GM21526 (cell line): ENCODE data around the gene CRYBA2.

Experiments used
- ATAC-seq: cut with Tn5 transposase; IDR thresholded peaks from one replicate; pipeline ENCODE4 v1.9.1; 2021; ENCODE audit warnings: moderate library complexity; ENCODE audit not compliant: unreplicated experiment, low FRiP score

Gene CRYBA2

DNA sequence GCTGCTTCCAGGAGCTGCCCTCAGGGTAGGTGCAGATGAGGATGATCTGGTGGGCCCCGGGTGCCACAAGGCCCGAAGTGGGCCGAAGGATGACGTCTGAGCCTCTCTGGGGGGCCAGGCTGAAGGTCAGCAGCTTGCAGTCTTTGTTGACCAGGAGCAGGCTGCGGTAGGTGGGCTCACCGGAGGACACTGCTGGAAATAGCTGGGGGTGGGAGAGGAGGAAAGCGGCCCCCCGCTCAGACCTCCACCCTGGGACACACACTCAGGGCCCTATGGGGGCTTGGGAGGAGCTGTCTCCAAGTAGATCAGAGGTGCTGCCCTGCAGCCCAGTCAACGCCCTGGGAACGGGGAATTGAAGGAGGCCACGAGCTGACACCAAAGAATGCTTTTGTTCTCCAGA lies 30.8 kb upstream of the CRYBA2 start:
- ATAC-seq = no peak

DNA sequence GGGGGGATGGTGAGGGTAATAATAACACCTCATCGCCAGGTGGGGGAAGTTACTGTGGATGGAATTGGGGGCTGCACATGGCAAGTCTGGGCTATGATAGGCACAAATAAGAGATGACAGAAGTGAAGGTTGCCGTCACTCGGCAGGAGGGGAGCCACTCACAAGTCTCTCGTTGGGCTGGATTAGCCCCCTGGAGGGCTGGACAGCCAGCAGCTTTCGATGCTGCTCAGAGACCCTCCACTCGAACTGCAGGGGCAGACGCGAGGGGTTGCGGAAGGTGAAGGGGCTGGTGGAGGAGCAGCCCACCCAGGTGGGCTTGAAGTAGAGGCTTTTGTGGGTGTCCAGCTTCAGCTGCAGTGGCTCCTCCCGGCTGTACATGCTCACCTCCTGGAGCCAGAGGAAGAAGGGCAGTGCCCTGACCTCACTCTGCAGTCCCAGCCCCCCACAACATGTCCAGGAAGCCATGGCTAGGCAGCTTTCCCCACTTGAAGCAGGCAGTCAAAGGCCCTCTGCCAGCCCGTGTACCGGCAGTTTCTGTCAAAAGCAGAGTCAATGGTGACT lies 29.9 kb upstream of the CRYBA2 start:
- no peak for ATAC-seq

DNA sequence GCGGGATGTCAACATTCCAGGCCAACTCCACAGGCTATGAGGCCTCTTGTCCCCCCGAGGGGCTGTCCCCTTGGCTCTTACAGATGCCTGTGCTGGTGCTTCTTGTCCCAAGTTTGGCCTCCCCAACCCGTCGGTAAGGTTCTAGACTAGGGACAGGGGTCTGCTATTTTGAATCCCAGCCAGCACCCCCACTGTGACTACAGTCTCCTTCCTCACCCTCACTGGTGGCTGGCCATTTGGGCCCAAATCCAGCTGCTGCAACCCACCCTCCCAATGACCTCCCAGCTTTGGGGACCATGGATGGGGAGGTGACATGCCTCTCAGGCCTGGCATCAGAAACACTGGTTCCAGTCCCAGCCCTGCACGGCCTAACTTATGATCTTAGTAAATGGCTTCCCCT lies 29.4 kb upstream of the CRYBA2 start:
- ATAC-seq = no peak

DNA sequence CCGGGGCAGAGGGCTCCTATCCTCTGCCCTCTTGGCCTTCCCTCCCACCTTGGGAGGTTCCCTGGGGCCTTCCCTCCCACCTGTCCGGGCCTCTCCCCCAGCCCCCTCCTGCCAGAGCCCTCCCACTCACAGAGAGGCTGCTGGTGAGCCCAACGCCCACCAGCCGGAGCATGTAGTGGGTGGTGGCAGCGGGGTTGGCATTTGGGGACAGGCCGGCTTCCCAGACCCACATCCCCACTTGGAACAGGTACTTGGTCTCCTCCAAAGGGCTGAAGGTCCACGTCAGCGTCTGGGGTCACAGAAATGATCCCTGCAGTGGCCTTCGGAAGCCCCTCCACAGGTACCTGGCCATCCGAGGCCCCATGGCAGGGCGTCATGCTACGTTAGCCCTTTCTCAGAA lies 28.8 kb upstream of the CRYBA2 start:
- no peak for ATAC-seq

DNA sequence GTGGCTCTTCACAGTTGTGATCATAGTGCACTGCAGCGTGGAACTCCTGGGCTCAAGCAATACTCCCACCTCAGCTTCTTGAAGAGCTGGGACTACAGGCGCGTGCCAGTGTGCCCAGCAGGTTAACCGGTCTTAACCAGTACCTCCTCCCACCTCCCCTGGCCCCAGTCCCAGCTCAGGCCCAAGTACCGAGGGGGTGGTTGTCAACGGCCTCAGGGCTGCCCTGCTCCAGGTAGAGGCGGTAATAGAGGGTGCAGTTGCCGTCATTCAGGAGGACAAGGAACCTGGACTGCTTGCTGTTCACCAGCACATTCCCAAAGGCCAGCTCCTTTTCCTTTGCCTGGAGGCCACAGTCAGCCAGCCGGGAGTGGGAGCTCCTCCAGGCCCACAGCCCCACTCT lies 28.4 kb upstream of the CRYBA2 start:
- no peak for ATAC-seq

DNA sequence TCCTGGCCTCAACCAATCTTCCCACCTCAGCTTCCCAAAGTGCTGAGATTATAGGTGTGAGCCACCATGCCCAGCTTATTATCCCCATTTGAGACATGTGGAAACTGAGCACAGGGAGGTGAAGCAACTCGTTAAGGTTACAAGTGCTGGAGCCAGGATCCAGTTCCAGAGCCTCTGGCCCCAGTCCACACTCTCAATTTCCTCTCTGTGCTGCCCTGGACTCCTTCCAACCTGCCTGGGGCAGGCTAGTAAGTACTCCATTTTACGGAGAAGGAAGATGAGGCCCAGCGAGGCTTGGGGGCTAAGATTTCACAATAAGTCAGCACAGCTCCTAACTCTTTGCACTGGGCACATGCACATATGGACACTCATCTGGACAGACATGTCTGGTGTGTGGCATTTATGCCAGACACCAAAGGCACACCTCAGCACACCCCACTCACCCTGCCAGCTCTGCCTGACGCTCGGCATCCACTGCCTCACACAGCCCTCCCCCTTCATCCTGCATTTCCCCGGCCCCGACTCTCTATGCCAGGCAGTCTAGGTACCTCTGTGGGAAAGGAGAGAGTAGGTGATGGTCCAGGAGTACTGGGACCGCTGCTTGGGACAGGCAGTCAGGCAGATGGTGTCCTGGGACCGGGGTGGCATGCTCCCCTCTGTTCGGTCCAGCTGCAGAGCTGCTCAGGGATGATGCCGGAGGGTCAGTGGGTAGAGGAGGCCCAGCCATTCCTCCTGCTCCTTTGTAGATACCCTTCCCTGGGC lies 27.6 kb upstream of the CRYBA2 start:
- ATAC-seq = no peak

DNA sequence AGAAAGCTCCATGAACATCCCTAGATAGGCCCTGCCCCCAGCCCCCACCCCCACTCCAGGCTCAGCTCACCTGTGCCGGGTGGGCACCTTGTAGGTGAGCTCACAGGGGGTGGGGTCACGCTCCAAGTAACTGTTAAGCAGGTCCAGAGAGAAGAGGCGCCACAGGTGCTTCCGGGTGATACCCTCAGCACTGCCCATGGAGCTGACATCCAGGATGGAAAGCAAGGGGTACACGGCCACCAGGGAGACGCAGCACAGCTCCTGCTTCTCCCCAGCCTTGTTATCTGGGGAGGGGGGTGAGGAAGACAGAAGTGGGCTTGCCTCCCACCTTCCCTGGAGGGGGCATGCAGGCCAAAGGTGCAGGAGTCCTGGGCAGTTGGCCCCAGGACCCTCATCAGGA lies 26.2 kb upstream of the CRYBA2 start:
- ATAC-seq = no peak

DNA sequence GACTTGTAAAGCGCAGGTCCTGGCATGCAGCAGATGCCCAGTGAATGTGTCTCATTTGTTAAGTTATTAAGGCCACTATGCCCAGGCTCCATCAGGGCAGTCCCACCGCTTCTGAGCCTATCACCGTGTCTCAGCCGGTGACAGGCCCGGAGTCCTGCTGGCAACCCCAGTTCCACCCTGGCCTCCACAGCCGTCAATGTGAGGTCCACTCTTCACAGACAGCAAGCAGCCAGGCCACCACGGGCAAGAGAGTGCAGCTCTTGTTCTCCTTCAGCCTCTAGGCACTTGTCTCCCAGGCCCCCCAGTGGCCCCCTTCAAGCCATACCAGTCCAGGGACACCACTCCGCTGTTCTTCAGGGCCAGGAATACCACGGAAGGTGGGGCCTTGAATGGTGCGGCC lies 25.5 kb upstream of the CRYBA2 start:
- no peak for ATAC-seq

DNA sequence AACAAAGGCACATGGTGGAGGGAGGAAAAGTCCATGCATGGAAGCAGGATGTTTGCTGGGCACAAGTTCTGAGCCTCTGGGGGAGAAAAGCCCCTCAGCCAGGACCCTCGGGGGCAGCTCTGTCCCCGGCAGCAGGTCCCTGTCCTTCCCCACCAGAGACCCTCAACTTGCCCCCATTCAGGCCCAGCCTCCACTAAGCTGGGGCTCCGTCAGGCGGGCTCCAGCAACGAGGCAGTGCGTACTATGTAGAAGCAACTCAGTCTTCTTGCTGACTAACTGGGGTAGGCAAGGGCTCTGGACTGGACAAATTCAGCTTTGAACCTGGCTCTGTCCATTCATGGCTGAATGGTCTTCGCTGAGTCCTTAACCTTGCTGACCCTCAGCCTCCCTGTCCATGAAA lies 25.1 kb upstream of the CRYBA2 start:
- ATAC-seq = no peak

DNA sequence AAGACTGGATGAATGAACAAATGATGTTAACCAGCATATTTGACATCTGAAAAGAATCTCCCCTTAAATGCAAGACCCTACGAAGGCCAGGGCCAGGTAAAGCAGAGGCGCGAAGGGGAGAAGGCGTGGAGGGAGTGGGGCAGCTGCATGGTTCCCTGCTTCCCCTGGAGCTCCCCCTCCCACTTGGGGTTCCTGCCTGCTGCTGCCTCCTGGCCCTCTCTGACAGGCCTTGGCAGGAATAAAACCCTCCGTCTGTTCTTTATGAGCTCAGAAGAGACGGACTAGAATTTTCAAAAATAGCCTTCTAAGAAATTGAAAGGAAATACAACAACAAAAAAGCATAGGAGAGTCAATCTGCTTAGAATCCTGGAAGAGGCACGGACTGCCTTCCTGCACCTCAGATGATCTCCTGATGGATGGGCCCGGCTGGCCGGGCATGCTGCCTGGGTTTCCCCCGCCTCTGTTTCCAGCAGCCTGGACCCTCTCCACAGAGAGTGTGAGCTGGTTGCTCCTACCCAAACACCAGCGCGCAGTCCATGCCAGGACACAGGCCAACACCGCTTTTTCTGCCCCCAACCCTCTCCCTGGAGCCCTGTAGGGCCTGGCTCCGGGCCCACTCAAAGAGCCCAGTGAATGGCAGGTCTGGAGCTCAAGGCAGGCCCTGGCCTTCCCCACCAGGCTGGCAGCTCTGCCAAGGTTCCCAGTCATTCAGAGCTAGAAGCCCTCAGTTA lies 24.1 kb upstream of the CRYBA2 start:
- ATAC-seq = no peak

DNA sequence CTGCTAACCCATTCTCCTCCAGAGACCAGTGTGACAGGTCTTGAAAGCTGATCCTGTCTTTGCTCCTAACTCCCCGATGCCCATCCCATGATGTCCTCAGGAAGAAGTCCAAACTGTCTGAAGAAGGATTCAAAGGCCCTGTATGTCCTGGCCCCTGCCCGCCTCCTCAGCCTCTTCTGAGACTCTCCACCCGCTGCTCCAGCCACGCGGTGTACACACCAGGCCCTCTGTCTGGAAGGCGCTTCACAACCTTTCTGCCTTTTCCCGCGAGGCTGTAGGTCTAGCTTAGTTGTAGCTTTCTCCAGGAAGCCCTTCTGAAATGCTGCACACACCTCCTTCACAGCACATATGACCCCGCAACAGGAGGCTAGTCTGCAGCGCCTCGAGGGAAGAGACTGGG lies 23.5 kb upstream of the CRYBA2 start:
- no peak for ATAC-seq

DNA sequence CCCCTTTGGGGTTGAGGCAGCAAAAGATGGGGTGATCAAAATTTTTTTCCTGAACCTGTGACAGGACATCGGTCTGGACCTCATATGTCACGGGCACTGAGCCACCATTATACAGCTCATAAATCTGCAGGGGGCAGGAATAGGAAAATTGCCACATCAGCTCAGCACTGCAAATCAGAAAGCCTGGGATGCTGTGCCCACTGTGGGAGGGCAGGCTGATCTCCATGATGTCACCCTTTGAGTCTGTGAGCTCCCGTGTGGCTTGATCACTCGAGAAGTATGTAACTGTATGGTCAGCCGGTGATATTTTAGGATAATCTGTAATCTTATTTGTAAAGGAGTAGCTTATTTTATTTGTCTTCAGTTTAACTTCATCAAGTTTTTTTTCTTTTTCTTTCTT lies 17.7 kb upstream of the CRYBA2 start:
- ATAC-seq = no peak

DNA sequence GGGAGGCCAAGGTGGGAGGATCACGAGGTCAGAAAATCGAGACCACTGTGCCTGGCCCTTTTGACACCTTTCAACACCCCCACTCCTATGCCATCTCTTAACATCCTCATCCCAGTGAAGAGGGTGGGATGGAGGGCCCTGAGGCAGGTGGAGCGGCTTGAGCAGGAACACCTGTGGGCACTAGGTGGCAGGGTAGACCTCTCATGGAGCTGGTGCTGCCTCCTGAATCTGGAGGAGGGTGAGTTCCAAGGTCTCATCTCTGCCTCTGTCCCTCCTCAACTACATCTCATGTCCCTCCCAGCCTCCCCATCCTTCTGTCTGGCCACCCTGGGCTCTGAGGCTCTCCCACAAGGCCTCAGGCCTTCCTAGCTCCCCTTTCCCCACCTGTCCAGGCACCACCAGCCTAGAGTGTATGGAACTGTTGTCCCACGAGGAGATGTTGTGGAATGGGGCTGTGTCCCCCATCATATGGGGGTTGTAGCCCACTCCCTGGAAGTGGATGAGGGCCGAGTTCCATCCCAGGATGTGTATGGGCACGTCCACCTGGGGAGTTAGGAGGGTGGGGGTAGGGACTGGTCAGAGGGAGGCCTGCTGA lies 17.0 kb upstream of the CRYBA2 start:
- ATAC-seq = no peak

DNA sequence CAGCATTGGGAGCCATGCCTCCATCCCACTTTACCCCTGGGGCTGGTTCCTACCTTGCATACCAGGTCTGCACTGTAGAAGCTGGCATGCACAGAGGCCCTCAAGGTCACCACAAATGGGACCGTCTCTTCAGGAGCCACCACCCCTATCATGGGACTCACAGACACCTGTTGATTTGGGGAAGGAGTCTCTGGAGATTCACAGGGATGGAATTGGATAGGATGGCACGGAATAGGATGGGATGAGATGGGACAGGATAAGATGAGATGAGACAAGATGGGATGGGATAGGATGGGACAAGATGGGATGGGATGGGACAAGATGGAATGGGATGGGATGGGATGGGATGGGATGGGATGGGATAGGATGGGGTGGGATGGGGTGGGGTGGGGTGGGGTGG lies 16.1 kb upstream of the CRYBA2 start:
- no peak for ATAC-seq

DNA sequence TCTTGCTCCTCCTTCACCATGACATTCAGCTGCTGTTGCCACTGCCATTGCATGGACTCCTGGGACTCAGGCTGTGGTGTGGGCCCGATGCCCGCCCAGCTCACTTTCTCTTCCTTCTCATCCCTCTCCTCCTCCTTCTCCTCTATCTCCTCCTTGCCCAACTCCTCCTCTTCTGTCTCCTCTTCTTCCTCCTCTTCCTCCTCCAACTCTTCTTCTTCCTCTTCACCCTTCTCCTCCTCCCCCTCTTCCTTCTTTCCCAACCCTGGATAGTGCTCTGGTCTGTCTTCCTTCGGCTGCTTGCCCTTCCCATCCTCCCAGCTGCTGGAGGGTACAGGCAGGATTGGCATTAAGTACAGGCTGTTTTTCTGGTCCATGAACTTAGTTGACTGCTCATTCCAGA lies 10.8 kb upstream of the CRYBA2 start:
- no peak for ATAC-seq

DNA sequence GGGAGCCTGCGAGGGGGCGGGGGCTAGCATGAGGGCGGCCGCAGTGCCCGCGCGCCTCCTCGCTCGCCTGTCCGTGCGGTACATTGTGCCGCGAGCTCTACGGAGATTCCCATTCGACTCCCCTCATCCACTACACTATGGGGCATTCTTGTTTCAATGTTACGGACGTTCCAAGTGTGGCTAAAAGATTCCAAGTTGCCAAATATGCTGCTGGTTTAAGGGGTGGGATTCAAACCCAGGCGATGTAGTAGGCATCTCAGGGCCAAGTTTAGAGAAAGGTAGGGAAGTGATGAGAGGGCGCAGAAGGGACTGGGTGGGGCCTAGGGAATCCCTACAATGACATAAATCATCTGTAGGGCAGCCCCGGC lies 10.0 kb upstream of the CRYBA2 start:
- ATAC-seq = no peak

DNA sequence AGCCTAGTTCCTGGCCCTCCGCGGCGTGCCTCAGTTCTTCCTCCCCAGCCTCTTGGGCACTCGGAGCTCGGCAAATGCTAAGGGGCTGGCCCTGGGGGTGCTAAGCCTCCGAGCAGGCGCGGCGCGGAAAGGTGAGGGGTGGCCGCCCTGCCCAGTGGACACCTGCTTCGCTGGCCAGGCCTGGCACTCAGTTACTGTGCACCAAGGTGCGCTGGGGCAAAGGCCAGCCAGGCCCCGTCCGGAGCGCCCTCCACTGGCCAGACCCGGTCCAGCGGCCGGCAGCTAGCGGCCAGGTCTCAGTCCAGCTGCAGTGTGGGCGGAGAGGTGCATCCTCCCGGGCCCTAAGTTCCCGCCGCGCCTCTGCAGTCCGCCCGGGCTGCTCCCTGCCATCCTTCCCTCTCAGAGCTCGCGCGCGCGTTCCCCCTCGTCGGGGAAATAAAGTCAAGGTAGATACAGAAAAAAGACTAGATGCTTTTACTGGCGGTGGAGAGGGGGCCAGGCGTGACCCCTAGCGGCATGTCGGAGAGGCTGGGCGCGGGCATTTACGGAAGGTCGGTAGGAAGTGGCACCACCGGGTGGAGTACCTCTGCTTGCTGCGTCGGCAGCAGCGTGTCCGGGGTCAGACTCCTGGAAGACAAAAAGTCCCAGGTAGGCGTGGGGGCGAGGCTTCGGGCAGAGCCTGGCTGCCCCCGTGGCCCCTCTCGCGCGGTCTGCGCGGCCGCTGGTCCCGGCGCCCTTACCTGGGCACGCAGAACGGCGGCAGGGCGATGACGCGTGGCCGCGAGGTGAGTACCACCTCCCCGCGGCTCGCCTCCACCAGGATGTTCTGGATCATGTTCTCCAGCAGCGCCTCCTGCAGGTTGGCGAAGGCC lies 9.4 kb upstream of the CRYBA2 start:
- ATAC-seq = no peak

DNA sequence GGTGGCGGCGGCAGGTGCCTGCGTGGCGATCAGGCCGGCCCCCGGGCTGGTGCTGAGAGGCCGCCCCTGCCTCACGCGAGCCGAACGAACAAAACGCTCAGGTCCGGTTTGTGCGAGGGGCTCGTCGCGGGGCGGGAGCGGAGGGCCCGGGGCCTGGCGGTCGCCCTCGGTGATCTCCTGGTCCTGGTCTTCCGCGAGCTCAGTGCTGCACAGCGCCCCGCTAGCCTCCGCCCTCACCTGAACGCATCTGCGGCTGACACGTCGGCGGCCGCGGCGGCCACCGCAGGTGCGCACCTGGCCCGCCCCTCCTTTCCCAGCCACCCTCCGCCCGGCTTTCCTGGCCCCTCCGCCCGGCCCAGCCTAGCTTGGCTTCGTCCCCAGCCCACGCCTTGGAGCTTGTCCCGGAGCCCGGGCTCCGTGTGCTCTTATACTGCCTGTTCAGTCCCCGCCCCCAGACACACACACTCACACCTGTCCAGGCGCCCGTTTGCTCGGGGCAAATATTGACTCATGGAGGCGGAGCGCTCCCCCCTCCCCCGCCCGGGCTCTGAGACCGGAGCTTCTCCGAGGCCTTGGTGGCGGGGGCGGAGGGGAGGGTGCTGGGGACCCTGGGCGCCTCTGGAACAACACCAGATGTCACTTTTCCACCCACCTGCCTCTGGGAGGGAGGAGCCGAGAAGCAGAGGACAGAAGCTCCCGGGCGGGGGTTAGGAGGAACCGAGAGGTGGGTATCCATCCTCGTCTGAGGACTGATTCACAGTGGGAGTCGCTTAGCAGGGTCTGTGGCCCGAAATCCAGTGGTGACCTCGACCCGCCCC lies 8.6 kb upstream of the CRYBA2 start:
- no peak for ATAC-seq

DNA sequence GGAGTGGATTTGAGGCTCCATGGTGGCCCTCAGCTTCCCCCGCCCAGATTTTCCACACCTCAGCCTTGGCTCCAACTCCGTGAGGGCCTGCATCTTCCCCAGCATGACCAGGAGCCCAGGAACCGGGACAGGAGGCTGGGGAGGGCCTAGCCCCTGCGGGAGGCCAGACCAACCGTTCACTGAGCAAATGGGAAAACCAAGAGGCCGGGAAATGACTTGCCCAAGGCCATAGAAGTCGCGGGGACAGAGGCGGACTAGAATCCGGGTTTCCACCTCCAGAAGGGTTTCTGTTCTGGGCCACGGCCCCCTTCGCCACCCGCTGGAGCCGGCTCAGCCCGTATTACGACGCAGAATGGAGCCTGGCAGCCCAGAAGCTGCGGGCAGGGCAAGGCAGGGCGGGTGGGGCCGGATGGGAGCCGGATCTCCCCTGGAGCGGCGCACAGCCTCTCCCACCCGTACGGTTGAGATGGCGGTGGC lies 7.9 kb upstream of the CRYBA2 start:
- ATAC-seq = no peak

DNA sequence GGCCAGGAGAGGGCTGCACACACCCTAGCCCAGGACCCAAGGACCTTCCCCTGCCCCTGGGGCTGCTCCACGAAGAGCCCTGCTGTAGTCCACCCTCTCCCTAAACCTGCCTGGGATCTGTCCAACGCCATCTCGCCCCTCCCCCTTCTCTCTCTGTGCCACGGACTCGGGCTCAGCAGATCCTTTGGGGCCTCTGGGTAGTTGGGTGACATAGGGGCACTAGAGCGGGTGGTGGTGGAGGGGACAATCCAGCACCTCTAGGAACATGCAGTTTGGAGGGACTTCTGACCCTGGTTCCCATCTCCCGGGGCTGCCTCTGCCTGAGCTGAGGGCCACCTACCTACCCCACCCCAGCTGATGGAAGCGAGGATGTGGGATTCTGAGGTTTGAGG lies 7.3 kb upstream of the CRYBA2 start:
- no peak for ATAC-seq
